ENCODE measurements around the gene SLAIN1. TPM values are rescaled to one million over a fixed set of nuclear protein-coding genes. Genes with fewer than 3 reads are reported as not detected.
A peak's percentile ranks its signal among the peaks of the same experiment; 100 is the strongest.

SLAIN1 gene
- total and polyA plus RNA-seq, 10 of the 15 experiments (the other 5 are each of a cell fraction or from before 2014, with no cell fraction given), result 11.9 to 140 (median 56.9) TPM

DNA sequence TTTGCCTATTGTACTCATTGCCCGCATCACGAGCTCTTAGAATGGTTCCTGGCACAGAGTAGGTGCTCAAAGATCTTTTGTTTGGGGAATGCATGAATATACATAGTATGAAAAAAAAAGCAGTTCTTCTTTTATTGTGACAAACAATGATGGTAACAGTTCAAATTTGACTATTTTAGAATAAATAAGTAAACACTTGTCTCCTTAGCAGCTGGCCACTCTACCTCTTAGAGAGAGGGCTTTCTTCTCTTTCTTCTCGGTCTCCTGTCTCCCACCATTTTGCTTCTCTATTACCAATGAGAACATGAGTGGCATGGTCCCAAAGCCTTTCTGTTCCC is 639 bp upstream of the SLAIN1 start:
- ChIA-PET SMC1A (ENCODE audit: uncharacterized antibody, unreplicated experiment) (interaction anchor here (0.5 to 8.4 kb wide), 10 partner anchors 9 to 103 kb away, joined by 3 to 61 read pairs (median 15); no protein-coding TSS in a partner anchor), POLR2A (interaction anchor here (0.6 to 2.4 kb wide), 7 partner anchors 19 to 370 kb away, joined by 3 to 9 read pairs (median 7); partner anchors contain the start of gene MYCBP2), CTCF (interaction anchor here (1.4 to 3.0 kb wide), 4 partner anchors 32 to 103 kb away, joined by 4 to 14 read pairs (median 8); no protein-coding TSS in a partner anchor), RAD21 (ENCODE audit: unreplicated experiment) (interaction anchor here (0.9 to 2.8 kb wide), 9 partner anchors 18 to 104 kb away, joined by 3 to 9 read pairs (median 5); no protein-coding TSS in a partner anchor)
- Histone ChIP-seq H3K79me2 (ENCODE audit: control insufficient read depth, insufficient read depth, low read length) (peaks cover 29% of the 10 kb centered on the region), H3K9ac (ENCODE audit: control insufficient read depth, insufficient read depth, low read length) (peak overlapping the region; percentile 62), H3K4me1 (ENCODE audit: control insufficient read depth, insufficient read depth, low read length) (peaks cover 13% of the 10 kb centered on the region; the same call in 1 of the 2 replicates), H3K27me3 (replicated peaks in 1 of 2; ENCODE audit: control insufficient read depth in 2 of 2, insufficient read depth in 2 of 2, low read length in 1 of 2) (no peaks in the 10 kb centered on the region; a peak in 1 of 4 replicates), H3K27ac (ENCODE audit: control insufficient read depth, insufficient read depth) (peak overlapping the region; percentile 6; the same call in 1 of the 2 replicates), H3K4me2 (ENCODE audit: control insufficient read depth, insufficient read depth) (peak overlapping the region; percentile 90), H4K20me1 (ENCODE audit: control insufficient read depth, insufficient read depth) (no peaks in the 10 kb centered on the region), H3K4me3 (peak overlapping the region; percentile 79), H2AFZ (ENCODE audit: control insufficient read depth, low read depth, low read length) (peak overlapping the region; percentile 85), H3K9me3 (replicated peaks; ENCODE audit: control insufficient read depth, insufficient read depth, low read length) (no peaks in the 10 kb centered on the region), H3K36me3 (ENCODE audit: control insufficient read depth in 2 of 2, insufficient read depth in 2 of 2, low read length in 1 of 2) (no peaks in the 10 kb centered on the region)
- in situ Hi-C loops (cut with MboI) (no loop called here), intact Hi-C loops (cut with micrococcal nuclease; ENCODE audit: unreplicated experiment) (loop anchor here (2.0 to 10.0 kb wide), 2 partner anchors 54 to 672 kb away; partner anchors contain the start of gene FBXL3)
- BruUV-seq (replicated peaks), result TSS peak; percentile 81
- TF ChIP-seq, protein P1, sequence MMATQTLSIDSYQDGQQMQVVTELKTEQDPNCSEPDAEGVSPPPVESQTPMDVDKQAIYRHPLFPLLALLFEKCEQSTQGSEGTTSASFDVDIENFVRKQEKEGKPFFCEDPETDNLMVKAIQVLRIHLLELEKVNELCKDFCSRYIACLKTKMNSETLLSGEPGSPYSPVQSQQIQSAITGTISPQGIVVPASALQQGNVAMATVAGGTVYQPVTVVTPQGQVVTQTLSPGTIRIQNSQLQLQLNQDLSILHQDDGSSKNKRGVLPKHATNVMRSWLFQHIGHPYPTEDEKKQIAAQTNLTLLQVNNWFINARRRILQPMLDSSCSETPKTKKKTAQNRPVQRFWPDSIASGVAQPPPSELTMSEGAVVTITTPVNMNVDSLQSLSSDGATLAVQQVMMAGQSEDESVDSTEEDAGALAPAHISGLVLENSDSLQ (IDR thresholded peaks at IDR 0.05), result peak; percentile 18; the same call in 1 of the 2 replicates
- no peak for TF ChIP-seq CREM (IDR thresholded peaks at IDR 0.05; ENCODE audit: low read depth)
- DNase-seq (ENCODE audit: low read depth, low spot score), result no peak
- 48% methylated on average over 3 of the region's 3 CpGs for WGBS (ENCODE audit: insufficient coverage, insufficient replicate concordance, low lambda C conversion rate, missing lambda C conversion rate)
- no peak for FAIRE-seq
- peak; percentile 13 for ATAC-seq

Data from GM12878 (cell line).